Heart right ventricle (tissue), 16 donors: ENCODE measurements around the gene ENPP7. TPM values are rescaled to one million over a fixed set of nuclear protein-coding genes. Genes with fewer than 3 reads are reported as not detected.

ENCODE experiments used
- ATAC-seq, 8 donors: fragments of 200-7000 bp; cut with Tn5 transposase; one replicate each; pipeline ENCODE4 v1.9.1; 2020; ENCODE audit warnings: mild to moderate bottlenecking in 8 of 8, moderate library complexity in 8 of 8, moderate number of reproducible peaks in 1 of 8
- DNase-seq, 2 donors: peaks; one replicate each; pipeline ENCODE4 v3.0.0-alpha.2; 2020
- H3K27ac ChIP-seq, 10 donors: fragments of 200-600 bp; sonication (generic) in 2 of 10; one replicate each; pipeline versions ENCODE4 v1.5.0 to v1.8.0; 2020 to 2022; ENCODE audit warnings: mild to moderate bottlenecking in 3 of 10
- H3K27me3 ChIP-seq, 7 donors: fragments of 200-600 bp; one replicate each; pipeline ENCODE4 v1.8.0; 2021 to 2022; ENCODE audit warnings: mild to moderate bottlenecking in 2 of 7
- H3K36me3 ChIP-seq, 9 donors: fragments of 200-600 bp; sonication (generic) in 1 of 9; one replicate each; pipeline versions ENCODE4 v1.5.0 to v1.8.0; 2020 to 2022; ENCODE audit warnings: mild to moderate bottlenecking in 2 of 9
- H3K4me1 ChIP-seq, 9 donors: fragments of 200-600 bp; sonication (generic) in 1 of 9; one replicate each; pipeline versions ENCODE4 v1.5.0 to v1.8.0; 2020 to 2022; ENCODE audit warnings: mild to moderate bottlenecking in 4 of 9
- H3K4me3 ChIP-seq, 10 donors: fragments of 200-600 bp; sonication (generic) in 2 of 10; one replicate each; pipeline versions ENCODE4 v1.5.0 to v1.8.0; 2020 to 2022; ENCODE audit warnings: mild to moderate bottlenecking in 7 of 10, moderate library complexity in 2 of 10
- H3K9me3 ChIP-seq, 11 donors: fragments of 200-600 bp in 10 of 11; sonication (generic) in 2 of 11; one replicate each; pipeline versions ENCODE4 v1.5.0 to v1.8.0; 2013 to 2022; ENCODE audit warnings: mild to moderate bottlenecking in 2 of 11, control low read depth in 1 of 11, moderate library complexity in 1 of 11
- WGBS, 2 donors: extraction: QIAGEN DNeasy Blood & Tissue Kit; methylation state at CpG; one replicate each; pipeline ENCODE4 v1.1.7; 2013; ENCODE audit warnings: inconsistent platforms in 1 of 2; 5-methylcytosine and 5-hydroxymethylcytosine counted together
- intact Hi-C, 10 donors: fragments of 100-400 bp; cut with DNase I; formaldehyde crosslinking; loops; one replicate each; pipeline versions ENCODE4 v1.11.1 to v1.14.2; 2022
- polyA plus RNA-seq, 2 donors: library from polyadenylated mRNA; stranded (reverse); fragments of 200-250 nt; gene quantifications; one replicate each; pipeline ENCODE4 v1.2.3, GENCODE V29; 2013
- total RNA-seq, 10 donors: library from RNA; stranded (reverse); fragmentation: NEBNext Ultra II Directional in 3 of 10; extraction: Animal tissue kit (Norgen Biotek cat#: 25700) in 3 of 10; gene quantifications; one replicate each; pipeline versions ENCODE4 v1.2.1 to v1.2.4, GENCODE V29; 2021 to 2023
- TF ChIP-seq, protein P1 (sequence below), 9 donors: fragments of 200-600 bp; sonication (generic) in 2 of 9; IDR thresholded peaks; one replicate each; pipeline versions ENCODE4 v1.5.0 to v1.8.0; 2021 to 2022; ENCODE audit warnings: antibody characterized with exemption in 9 of 9, mild to moderate bottlenecking in 5 of 9, moderate library complexity in 1 of 9
- donor health status: Arrhythmogenic right ventricular cardiomyopathy.
- donor health status: ischemic (EF 13 %, LVEDD 7.1; RV severe dilation, severe dysfunction).
- donor health status: healthy with polysubstance abuse.
- donor health status: DM: no; HTN: yes; CAD: no.
- donor health status: DM: no; HTN: no; CAD: no.
- donor health status: ischemic (EF 25% LVEDD 6.9; RV normal size, moderate dysfunction).
- donor health status: ischemic (EF 25% LVEDD 5.7; RV mildly dilated, moderate dysfunction).
- donor health status: healthy.
- donor health status: DM: yes; HTN: yes; CAD: no.
- donor health status: Ischemic cardiomyopathy.
- donor health status: ischemic (EF 35%, LVEDD 5.7; RV mildly dilated, moderate dysfunction).
- donor health status: nonischemic (EF 11% LVEDD 7.7; RV severe dilation, severe dysfunction).
- donor health status: DM: yes; HTN: yes; CAD: no.
- donor health status: PGD.
- donor health status: ischemic (EF 29% LVEDD 5.4; RV normal size, mild dysfunction).
- donor health status: nonischemic (EF 23%, LVEDD 6.1; RV moderate dilation, normal function).

Gene ENPP7
- total and polyA plus RNA-seq, 12 donors = not detected

DNA sequence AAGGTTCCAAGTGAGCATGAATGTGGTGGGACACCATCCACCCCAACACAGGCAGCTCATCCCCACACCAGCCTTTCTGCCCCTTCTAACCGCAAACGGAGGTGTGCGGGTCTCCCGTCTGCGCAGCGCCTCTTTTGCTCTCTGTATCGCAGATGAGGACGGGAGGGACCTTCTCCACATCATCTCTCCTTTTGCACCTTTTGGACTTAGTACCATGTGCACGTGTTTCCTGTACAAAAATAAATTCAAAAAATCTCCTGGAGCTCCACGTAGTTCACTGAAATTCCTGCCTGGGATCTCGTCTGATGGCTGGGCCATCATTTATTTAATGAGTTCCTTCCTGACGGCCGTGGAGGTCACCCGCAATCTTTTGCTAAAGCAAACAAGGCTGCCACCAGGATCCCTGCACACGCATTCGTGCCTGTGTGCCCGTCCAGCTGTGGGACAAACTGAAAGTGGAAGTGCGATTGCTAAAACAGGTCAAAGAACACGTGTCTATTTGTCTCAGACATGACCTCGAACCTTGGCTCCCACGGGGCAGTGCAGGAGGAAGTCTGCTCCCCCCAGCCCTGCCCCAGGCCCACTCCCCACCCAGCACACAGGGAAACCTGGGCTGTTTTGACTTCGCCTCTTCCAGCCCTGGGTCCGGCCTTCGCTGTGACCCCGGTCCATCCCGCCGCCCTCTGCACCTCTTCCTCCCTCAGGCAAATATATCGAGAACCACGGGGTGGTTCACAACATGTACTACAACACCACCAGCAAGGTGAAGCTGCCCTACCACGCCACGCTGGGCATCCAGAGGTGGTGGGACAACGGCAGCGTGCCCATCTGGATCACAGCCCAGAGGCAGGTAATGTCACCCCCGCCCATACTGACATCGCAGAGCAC is 2.3 kb downstream of the ENPP7 start:
- ATAC-seq (peak in 2 of 8 donors; percentile 34 to 41), DNase-seq (no peak)
- H3K4me3 ChIP-seq = peak overlapping the region in 7 of 10 donors; percentile 21 to 40 (median 31)
- no peaks in the 10 kb centered on the region for H3K36me3 ChIP-seq
- TF ChIP-seq, protein P1, sequence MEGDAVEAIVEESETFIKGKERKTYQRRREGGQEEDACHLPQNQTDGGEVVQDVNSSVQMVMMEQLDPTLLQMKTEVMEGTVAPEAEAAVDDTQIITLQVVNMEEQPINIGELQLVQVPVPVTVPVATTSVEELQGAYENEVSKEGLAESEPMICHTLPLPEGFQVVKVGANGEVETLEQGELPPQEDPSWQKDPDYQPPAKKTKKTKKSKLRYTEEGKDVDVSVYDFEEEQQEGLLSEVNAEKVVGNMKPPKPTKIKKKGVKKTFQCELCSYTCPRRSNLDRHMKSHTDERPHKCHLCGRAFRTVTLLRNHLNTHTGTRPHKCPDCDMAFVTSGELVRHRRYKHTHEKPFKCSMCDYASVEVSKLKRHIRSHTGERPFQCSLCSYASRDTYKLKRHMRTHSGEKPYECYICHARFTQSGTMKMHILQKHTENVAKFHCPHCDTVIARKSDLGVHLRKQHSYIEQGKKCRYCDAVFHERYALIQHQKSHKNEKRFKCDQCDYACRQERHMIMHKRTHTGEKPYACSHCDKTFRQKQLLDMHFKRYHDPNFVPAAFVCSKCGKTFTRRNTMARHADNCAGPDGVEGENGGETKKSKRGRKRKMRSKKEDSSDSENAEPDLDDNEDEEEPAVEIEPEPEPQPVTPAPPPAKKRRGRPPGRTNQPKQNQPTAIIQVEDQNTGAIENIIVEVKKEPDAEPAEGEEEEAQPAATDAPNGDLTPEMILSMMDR (IDR thresholded peaks at IDR 0.05) = no peak
- H3K9me3 ChIP-seq = no peaks in the 10 kb centered on the region
- peak overlapping the region in 1 of 10 donors; percentile 7 for H3K27ac ChIP-seq
- intact Hi-C loops = no loop called here
- peaks cover 0 to 18% (median 11%) of the 10 kb centered on the region in 9 donors for H3K4me1 ChIP-seq
- 63 to 78% methylated on average over 35 of the region's 35 CpGs for WGBS, 2 donors
- H3K27me3 ChIP-seq = peaks cover 6 to 15% (median 12%) of the 10 kb centered on the region in 7 donors

DNA sequence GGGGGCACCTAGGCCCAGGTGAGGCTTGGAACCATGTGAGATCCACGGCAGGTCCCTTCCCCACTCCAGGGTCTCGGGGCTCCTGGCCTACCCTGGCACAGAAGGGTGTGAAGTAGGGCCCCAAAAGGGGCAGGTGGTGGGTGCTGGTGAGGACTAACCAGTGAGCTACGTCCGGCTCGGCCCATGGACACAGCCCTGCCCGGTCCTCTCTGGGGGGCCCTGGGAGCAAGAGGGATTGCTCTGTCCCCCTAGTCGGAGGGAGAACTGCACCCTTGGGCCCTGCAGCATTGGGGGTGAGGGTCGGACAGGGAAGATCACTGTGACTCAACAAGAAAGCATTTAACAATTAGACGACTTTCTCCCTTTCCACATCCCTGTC is 2.9 kb downstream of the ENPP7 start:
- Histone ChIP-seq H3K27ac (no peak overlapping the region), H3K9me3 (no peaks in the 10 kb centered on the region), H3K4me1 (peaks cover 0 to 11% (median 4%) of the 10 kb centered on the region in 9 donors), H3K36me3 (no peaks in the 10 kb centered on the region), H3K4me3 (peak overlapping the region in 2 of 10 donors; percentile 28 to 31), H3K27me3 (peaks cover 6 to 21% (median 14%) of the 10 kb centered on the region in 7 donors)
- ATAC-seq (no peak), DNase-seq (no peak)
- intact Hi-C loops = no loop called here
- TF ChIP-seq, protein P1 (IDR thresholded peaks at IDR 0.05) = no peak
- WGBS, 2 donors = 80 to 87% methylated on average over 9 of the region's 9 CpGs

DNA sequence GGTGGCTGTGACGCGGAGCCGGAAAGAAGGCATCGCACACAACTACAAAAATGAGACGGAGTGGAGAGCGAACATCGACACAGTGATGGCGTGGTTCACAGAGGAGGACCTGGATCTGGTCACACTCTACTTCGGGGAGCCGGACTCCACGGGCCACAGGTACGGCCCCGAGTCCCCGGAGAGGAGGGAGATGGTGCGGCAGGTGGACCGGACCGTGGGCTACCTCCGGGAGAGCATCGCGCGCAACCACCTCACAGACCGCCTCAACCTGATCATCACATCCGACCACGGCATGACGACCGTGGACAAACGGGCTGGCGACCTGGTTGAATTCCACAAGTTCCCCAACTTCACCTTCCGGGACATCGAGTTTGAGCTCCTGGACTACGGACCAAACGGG is 4.4 kb downstream of the ENPP7 start:
- H3K27me3 ChIP-seq = peaks cover 6 to 35% (median 28%) of the 10 kb centered on the region in 7 donors
- H3K4me1 ChIP-seq = peaks cover 0 to 8% (median 0%) of the 10 kb centered on the region in 9 donors
- H3K9me3 ChIP-seq = no peaks in the 10 kb centered on the region
- no peak for ATAC-seq
- DNase-seq = no peak
- no peak overlapping the region for H3K27ac ChIP-seq
- WGBS, 2 donors = 95 to 96% methylated on average over 32 of the region's 32 CpGs
- TF ChIP-seq, protein P1 (IDR thresholded peaks at IDR 0.05) = no peak
- H3K36me3 ChIP-seq = no peaks in the 10 kb centered on the region
- no peak overlapping the region for H3K4me3 ChIP-seq
- intact Hi-C loops = no loop called here

- Histone ChIP-seq H3K36me3 (no peaks in the 10 kb centered on the region), H3K4me3 (no peak overlapping the region), H3K9me3 (no peaks in the 10 kb centered on the region), H3K27me3 (peaks cover 20 to 56% (median 50%) of the 10 kb centered on the region in 7 donors), H3K27ac (no peak overlapping the region), H3K4me1 (peaks cover 3 to 16% (median 8%) of the 10 kb centered on the region in 9 donors)
- ATAC-seq (no peak), DNase-seq (no peak)
- WGBS, 2 donors = 89 to 91% methylated on average over 30 of the region's 30 CpGs
- TF ChIP-seq, protein P1 (IDR thresholded peaks at IDR 0.05) = no peak
- intact Hi-C loops = no loop called here
These were observed 6.5 kb downstream of the ENPP7 start for GRCh38 chr17:79737046-79737921.
